Measurements from ENCODE around the gene ABHD1.

GRCh38 chr2:27148801-27149439 lies 25.3 kb downstream of the ABHD1 start, which contains the start of gene TCF23:
- TF ChIP-seq POLR2AphosphoS5 (IDR thresholded peaks at IDR 0.05; ENCODE audit: low read depth, low read length) = no peak
- TF ChIP-seq REST (IDR thresholded peaks at IDR 0.05; ENCODE audit: insufficient read depth in 1 of 2, low read depth in 2 of 2, low read length in 2 of 2) = no peak

Measured in PFSK-1 (cell line).